GM18520 (cell line): ENCODE results near the gene GSS.

Source experiments
- ATAC-seq: cut with Tn5 transposase; IDR thresholded peaks from one replicate; pipeline ENCODE4 v1.9.1; 2021; ENCODE audit not compliant: unreplicated experiment

The GSS gene

DNA sequence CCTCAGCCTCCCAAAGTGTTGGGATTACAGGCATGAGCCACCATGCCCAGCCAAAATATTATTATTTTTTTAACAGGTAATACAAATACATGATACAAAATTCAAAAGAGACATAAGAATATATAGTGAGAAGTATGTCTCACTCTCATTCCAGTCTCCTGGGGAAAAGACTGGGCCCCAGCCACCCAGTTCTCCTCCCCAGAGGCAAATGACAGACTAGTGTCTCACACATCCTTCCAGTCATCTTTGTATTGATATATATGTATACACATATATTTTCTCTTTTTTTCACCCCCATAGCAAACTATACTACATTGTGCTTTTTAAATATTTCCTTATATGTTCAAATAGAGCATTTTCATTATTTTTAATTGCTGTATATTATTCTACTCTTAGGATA, 8.3 kb downstream of the GSS start:
- no peak for ATAC-seq

DNA sequence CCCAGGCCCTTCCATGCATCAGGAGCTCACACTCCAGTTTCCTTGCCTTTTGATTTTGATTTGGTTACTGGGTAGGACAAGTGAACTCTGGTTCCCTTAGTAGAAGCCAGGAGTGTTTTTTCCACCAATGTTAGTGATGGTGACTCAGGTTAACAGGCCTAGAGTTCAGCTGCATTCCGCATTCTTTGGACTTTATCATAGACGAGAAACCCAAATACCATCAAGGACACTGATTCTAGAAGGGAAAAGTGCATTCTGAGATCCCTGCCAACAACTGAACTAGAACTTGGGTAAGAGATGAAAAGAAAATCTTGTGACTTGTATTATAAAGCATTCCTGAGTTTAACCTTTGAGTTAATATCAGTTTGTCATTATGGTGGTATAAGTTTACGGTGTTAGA, 8.9 kb downstream of the GSS start:
- ATAC-seq: no peak

DNA sequence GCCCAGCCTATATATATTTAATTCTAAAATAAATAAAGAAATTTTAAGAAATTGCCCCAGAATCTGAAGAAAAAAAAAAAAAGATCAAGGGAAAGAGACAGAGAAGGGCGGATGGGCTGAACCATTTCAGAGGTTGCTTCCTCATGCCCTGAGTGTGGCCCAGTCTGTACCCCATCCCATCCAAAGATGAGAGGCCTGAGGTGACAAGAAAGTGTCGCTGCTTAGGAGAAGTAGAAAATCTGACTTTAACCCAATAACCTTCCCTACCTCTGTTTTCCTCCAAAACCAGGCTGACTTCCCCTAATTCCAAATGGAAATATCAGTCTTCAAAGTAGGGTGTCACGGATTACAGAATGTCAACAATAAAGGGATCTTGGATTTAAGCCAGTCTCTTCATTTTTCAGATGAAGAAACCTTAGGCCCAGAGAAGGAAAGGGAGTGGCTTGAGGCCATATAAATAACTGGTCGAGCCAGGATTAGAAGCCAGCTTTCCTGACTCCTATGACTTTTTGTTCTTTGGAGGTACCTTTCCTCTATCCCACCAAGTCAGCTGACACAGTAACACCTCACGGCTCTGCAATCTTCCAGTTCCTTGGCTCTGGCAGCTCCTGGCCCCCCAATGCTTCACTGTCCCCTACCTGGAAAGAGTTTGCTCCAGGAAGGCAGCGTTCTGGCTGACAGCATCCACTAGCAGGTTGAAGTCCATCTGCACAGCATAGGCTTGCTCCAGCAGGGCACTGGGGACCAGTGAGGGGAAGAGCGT, 10.1 kb downstream of the GSS start:
- no peak for ATAC-seq

DNA sequence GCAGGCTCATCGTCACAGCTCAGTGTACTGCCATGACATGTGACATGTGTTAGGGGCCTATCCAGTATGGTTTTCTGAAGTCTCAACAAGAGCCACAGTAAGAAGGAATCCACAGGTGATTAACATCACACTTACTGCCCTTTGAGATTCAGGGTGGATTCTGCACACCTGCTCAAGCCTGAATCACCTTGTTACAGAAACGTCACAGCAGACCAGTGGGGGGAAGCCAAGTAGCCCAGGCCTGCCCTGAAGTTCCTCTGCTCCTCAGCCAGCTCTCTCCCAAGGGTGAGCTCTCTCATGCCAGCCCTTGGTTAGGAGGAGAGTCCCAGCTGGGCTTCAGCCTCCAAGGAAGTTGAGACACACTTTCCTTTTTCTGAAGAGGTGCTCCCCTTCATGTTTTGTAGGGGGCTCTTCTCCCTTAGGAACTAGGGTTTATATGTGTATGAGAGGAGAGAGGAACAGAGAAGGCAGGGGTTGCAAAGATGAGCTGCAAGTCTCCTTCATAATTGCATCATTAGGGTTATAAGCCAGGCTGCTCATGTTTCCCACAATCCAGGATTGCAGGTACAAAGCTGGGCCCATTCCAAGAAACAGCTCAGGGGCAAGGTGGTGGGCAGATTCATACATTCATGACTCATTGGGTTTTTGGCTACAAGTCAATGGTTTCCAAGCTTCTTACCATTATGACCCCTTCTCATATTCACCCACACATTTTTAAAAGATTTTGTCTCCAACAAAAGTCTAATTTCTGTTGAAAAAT, 11.6 kb downstream of the GSS start:
- no peak for ATAC-seq

DNA sequence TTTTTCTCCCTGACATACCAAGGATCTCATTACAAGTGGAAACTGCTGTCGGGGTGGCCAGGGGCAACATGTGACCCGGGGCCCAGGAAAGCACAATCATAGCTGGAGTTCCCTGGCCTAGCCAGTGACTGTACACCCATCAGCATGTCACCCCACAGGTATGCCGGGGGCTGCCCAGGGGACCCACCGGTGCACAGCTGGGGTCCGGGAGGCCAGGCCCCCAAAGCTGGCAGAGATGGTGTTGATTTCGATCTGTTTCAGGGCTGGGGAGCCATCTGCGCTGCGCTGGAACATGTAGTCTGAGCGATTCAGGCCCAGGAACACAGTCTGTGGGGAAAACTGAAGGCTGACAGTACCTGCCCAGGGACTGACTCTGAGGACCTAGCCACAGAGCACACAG, 13.3 kb downstream of the GSS start:
- ATAC-seq: no peak

DNA sequence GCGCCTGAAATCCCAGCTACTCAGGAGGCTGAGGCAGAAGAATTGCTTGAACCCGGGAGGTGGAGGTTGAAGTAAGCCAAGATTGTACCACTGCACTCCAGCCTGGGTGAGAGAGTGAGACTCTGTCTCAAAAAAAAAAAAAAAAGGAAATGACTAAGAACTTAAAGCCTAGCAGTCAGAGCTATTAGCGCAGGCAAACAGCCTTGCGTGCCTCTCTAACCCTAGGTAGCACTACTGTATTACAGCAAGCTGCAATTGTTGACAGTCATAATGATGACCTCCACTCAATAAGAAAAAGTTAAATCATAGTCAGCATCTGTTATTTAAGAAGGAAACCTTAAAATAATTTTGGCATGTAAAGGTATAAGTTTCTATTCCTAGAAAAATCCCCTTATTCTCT, 14.4 kb downstream of the GSS start:
- no peak for ATAC-seq

DNA sequence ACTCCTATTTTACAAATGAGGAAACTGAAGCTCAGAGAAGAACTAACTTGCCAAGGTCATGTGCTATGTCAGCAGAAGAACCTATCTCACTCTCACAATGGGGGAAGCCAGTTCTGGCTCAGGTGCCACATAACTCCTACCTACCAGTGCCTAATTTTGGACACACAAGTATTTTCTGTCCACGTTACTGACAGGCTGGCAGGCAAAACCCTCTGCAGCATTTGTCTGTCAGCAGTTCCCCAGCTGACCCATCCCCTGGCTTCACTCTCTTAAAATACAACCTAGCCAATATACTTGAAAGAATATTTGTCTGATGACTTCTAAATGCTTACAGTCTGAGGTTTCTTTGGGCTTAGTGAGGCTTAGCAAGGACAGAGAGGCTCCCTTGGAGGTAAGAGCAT, 15.5 kb downstream of the GSS start:
- no peak for ATAC-seq

DNA sequence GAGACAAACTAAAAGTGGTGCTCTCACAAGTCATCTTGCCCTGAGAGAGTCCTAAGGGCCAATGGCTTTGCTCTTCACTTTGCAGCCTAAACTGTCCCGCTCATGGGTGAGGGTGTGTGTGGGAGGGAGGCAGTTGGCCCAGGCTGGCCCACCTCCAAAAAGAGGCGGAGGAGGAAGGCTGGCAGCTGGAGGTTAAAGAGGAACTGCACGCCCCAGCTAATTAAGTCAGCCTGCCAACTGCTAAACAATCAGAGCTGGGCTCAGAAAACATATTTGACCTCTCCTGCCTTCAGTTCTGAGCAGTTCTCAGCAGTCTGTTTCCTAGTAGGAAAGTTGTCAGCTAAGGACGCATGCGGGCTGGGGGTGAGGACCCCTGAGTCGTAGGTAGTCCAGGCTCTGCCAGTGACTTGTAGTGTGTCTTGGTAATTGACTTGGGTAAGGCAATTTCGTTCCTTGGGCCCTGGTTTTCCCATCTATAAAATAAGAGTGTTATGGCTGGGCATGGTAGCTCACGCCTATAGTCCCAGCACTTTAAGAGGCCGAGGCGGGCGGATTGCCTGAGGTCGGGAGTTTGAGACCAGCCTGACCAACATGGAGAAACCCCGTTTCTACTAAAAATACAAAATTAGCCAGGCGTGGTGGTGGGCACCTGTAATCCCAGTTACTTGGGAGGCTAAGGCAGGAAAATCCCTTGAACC, 17.0 kb downstream of the GSS start:
- ATAC-seq: no peak

DNA sequence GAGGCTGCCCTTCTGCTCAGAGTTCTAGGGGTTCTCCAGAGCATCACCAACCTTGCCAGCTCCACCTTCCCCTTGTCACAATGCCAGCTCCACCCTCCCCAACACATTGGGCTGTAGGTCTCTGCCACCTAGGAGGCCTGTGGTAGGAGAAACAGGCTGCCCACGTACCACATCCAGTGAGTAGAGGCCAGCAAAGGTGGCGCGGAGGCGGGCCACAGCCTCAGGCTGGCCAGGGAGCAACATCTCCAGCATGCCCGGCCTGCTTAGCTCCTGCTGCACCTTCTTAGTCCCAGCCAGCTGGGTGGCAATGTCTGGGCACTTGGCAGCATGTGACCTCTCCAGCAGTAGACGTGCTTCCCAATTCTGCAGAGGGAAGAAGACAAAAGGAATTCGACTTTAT, 23.8 kb downstream of the GSS start:
- no peak for ATAC-seq

DNA sequence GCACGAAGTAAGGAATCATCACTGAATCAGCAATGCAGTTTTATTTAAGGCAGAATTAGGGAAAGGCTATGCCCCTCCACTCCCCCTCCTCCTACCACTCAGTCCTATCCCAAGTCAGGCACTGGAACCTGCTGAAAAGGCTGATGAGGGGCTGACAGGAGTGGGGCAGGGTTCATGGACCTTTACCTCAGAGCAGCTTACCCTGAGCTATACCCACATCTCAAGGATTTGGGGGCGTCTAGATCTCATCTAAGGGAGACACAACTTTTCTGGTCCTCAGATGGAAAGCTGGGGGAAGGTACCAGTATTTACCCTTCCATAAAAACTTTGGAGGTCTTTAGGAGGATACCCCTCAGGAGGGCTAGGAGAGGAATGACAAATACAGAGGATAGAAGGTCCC, 27.2 kb downstream of the GSS start:
- ATAC-seq: no peak

DNA sequence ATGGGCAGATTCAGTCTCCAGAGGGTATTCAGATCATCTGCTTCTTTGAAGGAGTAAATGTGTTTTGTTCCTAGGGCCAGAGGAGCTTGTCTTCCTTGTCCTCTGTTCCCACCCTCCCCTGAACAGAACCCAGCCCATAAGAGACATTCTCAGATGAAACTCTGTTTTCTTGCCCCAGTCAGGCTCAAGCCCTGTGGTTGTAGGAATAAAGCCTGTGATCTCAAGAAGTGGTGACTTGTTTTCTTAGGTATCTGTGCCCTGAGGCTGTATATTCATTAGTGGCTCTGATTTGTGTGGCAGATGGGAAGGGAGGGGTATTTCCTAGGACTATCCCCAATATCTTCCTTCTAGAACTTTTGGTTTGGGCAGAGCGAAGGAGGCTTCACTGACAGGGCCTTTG, 27.9 kb downstream of the GSS start:
- ATAC-seq: no peak

DNA sequence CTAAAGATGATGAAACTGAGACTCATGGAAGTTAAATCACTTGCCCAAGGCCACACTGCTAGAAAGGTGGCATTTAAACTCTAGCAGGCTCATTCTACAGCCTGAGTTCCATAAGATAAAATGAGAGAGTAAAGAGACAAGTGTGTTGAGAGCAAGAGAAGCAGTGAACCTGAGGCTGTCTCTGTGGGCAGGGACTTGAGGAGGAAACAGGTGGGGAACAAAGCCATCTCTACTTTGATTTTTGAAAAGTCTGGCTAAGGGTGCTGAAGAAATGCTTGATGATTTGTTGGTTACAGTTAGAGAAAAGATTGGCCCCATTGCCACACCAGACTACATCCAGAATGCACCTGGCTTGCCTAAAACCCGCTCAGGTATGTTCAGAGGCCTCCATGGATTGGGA, 29.0 kb downstream of the GSS start:
- no peak for ATAC-seq

DNA sequence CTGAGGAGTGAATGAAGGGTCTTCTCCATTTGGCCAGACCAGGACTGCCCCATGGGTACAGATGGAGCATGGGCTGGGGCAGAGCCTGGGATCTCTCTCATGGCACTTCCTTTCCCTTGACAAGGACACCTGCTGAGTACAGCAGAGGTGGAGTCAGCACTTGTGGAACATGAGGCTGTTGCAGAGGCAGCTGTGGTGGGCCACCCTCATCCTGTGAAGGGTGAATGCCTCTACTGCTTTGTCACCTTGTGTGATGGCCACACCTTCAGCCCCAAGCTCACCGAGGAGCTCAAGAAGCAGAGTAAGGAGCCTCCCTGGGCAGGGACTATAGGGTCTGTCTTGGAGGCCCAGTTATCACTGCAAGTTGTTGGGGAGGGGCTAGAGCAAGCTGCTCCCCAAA, 29.6 kb downstream of the GSS start:
- no peak for ATAC-seq

DNA sequence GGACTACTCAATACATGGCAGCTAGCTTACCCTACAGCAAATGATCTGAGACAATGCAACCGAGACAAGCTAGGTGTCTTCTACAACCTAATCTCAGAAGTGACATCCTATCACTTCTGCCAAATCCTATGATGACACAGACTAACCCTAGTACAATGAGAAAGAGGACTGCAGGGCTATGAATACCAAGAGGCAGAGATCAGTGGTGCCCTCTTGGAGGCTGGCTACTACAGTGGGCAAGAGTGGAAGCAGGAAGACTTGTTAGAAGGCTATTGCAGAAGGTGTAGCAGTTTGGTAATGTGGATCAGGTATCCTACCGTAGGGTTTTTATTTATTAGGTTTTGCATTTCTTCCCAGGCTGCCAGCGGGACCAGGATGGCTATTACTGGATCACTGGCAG, 30.3 kb downstream of the GSS start:
- no peak for ATAC-seq

DNA sequence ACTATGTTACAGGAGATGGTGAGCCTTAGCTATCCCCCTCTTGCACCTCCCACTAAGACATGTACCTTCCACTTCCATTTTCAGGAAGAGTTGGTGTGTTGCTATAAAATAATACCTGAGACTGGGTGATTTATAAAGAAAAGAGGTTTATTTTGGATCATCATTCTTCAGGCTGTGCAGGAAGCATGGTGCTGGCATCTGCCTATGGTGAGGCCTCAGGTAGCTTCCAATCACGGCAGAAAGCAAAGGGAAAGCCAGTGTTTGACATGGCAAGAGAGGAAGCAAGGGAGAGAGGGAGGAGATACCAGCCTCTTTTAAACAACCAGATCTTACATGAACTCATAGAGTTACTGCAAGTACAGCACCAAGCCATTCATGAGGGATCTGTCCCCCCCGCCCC, 32.2 kb downstream of the GSS start:
- ATAC-seq: no peak

DNA sequence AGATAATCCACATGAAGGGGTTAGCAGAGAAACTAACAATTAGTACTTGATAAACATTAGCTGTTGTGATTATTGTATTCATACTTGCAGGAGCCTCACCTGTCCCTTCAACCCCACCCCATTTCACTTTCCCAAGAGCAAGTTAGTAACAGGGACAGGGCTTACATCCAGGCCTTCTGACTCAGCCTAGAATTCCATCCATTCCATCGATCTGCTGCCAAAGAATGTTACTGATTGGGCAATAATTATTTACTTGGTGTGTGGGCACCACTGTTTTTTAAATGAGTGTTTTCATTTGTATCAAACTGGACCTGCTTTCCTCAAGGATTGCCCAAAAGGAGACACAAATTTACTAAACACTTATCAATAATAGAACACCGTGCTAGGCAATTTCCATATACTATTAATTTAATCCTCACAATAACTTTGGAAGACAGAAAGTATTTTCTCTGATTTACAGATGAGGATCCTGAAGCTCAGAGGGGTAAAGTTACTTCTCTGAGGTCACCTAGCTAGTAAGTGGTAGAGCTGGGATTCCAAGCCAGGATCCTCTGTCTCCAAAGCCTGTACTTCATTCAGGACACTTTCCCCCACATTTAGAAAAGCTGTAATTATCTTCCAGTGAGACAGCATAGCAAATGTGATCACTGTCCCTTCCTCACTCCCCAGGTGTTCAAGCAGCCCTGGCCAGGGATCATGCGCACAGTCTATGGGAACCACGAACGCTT, 32.8 kb downstream of the GSS start:
- no peak for ATAC-seq

DNA sequence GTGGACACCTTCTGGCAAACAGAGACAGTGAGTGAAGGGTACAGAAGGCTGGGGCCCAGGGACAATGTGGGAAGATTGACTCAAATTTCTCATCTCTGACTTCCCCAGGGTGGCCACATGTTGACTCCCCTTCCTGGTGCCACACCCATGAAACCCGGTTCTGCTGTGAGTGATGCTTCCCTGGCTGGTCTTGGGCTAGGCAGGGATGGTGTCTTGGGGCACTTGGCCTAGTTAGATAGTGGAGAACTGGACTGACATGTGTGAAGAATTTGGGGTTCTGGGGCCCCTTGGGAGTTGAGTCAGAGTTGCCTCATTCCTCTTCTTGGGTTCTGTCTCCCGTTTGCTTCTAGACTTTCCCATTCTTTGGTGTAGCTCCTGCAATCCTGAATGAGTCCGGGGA, 34.2 kb downstream of the GSS start:
- ATAC-seq: no peak

DNA sequence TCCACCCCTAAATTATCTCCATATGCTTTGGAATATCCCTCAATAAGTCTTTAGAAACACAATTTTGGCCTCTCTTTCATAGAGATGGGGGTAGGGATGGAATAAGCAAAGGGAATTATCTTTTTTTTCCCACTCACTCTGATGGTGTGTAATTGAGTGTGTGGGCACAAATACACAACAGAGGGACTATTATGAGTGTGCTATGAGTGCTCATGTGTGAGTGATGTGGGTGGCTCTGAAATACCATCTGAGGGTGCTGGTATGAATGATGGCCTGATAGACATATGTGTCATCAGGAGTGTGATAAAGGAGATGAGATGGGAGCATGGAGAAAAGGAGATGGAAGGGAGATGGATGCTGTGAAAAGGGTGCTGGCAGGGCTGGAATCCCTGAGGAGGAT, 35.6 kb downstream of the GSS start:
- no peak for ATAC-seq

DNA sequence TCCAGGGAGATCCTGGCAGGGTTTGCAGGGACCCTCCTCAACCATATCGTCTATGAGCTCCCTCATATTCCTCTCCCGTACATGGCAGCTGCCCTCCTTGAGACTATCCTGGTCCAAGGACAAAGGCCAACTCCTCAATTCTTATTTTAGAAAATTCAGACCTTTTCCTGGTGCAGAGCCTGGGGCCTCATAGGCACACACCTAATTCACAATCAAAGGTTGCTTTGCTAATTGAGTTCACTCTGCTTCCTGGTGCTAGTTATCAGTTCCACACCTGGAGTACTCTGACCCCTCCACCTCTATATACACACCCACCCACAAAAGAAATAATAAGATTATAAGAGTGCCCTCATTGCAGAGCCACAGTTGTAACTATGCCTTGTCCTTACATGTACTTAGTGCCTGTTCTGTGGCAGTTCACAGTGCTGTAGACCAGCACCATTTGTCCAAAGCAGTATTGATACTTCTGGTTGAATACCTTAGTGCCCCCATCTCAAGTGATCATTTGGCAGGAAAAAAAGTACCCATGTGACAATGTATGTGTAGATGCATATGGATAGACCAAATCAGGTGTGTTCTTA, 38.7 kb downstream of the GSS start:
- ATAC-seq: no peak

DNA sequence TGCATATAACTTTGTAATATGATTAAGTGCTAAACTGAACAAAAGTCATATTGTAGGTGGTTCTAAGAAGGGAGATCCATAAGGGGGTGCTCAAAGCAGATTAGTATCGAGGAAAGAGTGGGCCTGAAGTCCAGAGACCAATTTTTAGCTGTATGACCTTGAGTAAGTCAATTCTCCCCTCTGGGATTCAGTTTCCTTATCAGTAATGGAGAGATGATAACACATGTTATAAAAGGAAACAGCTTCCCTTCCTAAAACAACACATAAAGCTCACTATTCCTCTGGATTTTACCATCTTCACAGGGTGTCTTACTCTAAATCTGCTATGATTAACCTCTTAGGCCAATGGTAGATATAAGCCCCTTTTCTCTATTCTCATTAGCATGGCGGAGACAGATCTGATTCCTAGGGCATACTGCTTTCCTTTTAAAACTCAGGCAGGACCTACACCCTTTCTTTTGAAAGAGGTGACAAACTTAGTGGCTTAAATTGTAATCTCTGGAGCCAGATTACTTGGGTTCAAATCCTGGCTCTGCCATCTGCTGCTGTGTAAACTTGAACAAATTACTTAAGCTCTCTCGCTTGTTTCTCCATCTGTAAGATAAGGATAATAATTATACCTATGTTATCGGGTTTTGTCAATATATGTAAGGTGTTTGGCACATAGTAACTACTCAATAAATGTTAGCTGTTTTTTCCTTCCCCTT, 39.7 kb downstream of the GSS start:
- no peak for ATAC-seq

DNA sequence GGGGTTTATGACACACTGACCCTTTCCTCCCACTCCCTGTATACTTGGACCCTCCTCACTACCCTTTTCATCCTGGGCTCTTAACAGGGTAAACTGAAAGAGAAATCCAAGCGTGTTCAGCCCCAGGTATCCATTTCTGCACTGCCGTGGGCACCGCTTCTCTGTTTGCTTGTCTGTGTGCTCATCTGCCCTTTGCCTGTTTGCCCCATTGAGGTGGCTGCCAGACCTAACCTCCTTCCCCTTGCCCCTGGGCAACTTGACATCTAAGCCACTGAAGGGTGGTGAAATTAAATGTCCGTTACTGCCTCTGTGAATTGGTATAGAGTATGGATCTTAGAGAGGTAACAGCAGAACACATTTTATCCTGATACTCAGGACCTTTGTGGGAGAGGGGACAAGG, 40.5 kb downstream of the GSS start:
- ATAC-seq: no peak
